ENCODE measurements around the gene ST6GAL1.

ST6GAL1 gene

GRCh38 chr3:187112934-187113793 lies 182.8 kb downstream of the ST6GAL1 start:
- no peaks in the 10 kb centered on the region for H3K4me1 ChIP-seq (ENCODE audit: control insufficient read depth, insufficient read depth, low read length)
- H3K36me3 ChIP-seq (ENCODE audit: control insufficient read depth, insufficient read depth, low read length), result no peaks in the 10 kb centered on the region
- no peak overlapping the region for H3K4me3 ChIP-seq (ENCODE audit: low read length)
- no peaks in the 10 kb centered on the region for H3K9me3 ChIP-seq (ENCODE audit: control insufficient read depth, low read length)
- no peak overlapping the region for H3K9ac ChIP-seq (ENCODE audit: low read length)
- H3K27me3 ChIP-seq (ENCODE audit: control insufficient read depth, insufficient read depth, low read length), result no peaks in the 10 kb centered on the region

DNA sequence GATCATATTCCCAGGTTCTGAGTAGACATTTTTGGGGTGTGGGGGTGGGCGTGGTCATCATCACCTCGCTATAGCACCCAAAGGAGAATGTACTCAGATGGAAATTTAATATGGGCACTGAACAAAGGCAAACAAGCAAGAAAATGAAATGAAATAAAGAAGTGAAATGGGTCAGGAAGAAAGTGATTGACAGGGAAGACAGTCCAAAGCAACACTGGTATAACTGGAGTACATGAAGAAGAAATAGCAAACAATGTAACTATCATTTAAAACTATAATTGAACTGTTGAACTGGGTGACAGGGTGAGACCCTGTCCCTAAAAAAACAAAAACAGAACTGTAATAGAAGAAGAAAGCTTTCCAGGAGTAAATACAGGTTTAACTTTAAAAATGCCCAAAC lies 184.2 kb downstream of the ST6GAL1 start:
- Histone ChIP-seq H3K27me3 (ENCODE audit: control insufficient read depth, insufficient read depth, low read length) (no peaks in the 10 kb centered on the region), H3K36me3 (ENCODE audit: control insufficient read depth, insufficient read depth, low read length) (no peaks in the 10 kb centered on the region), H3K9me3 (ENCODE audit: control insufficient read depth, low read length) (no peaks in the 10 kb centered on the region), H3K4me3 (ENCODE audit: low read length) (no peak overlapping the region), H3K9ac (ENCODE audit: low read length) (no peak overlapping the region), H3K4me1 (ENCODE audit: control insufficient read depth, insufficient read depth, low read length) (no peaks in the 10 kb centered on the region)

DNA sequence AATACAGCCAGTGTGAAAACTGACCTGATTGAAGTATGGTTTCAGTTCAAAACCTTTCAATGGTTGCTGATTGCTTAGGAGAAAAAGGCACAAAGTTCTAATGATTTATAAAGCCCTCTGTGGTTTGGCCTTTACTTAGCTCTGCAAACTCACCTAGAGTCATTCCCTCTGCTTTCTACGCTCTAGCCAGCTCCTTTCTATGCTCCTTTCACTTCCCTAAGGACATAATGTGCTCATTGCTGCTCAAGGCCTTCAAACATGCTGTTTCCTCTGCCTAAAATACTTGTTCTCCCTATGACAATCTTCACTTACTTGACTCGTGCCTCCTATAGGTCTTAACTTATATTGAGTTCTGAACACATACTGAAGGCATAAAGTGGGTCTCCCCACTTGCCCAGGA lies 190.0 kb downstream of the ST6GAL1 start:
- Histone ChIP-seq H3K4me1 (ENCODE audit: control insufficient read depth, insufficient read depth, low read length) (no peaks in the 10 kb centered on the region), H3K27me3 (ENCODE audit: control insufficient read depth, insufficient read depth, low read length) (no peaks in the 10 kb centered on the region), H3K9ac (ENCODE audit: low read length) (no peak overlapping the region), H3K9me3 (ENCODE audit: control insufficient read depth, low read length) (no peaks in the 10 kb centered on the region), H3K4me3 (ENCODE audit: low read length) (no peak overlapping the region), H3K36me3 (ENCODE audit: control insufficient read depth, insufficient read depth, low read length) (no peaks in the 10 kb centered on the region)

DNA sequence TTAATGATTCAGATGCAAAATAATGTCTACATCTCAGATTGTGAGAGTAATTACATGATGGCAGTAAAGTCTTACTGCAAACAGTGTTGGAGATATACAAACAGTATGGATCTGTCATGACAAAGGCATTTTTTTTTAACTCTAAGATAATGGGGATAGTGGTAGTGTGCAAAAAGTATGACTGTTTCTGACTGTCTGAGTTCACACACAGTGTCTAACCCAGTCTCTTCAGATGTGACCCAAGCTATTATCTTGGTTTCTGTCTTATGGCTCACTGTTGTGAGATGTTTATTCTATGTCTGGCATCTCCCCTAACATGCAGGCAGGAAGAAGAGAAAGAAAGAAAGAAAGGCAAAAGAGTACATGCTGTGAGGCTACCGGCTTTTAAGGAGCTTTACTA lies 191.9 kb downstream of the ST6GAL1 start:
- Histone ChIP-seq H3K27me3 (ENCODE audit: control insufficient read depth, insufficient read depth, low read length) (no peaks in the 10 kb centered on the region), H3K9ac (ENCODE audit: low read length) (no peak overlapping the region), H3K9me3 (ENCODE audit: control insufficient read depth, low read length) (no peaks in the 10 kb centered on the region), H3K4me3 (ENCODE audit: low read length) (no peak overlapping the region), H3K36me3 (ENCODE audit: control insufficient read depth, insufficient read depth, low read length) (no peaks in the 10 kb centered on the region), H3K4me1 (ENCODE audit: control insufficient read depth, insufficient read depth, low read length) (no peaks in the 10 kb centered on the region)

DNA sequence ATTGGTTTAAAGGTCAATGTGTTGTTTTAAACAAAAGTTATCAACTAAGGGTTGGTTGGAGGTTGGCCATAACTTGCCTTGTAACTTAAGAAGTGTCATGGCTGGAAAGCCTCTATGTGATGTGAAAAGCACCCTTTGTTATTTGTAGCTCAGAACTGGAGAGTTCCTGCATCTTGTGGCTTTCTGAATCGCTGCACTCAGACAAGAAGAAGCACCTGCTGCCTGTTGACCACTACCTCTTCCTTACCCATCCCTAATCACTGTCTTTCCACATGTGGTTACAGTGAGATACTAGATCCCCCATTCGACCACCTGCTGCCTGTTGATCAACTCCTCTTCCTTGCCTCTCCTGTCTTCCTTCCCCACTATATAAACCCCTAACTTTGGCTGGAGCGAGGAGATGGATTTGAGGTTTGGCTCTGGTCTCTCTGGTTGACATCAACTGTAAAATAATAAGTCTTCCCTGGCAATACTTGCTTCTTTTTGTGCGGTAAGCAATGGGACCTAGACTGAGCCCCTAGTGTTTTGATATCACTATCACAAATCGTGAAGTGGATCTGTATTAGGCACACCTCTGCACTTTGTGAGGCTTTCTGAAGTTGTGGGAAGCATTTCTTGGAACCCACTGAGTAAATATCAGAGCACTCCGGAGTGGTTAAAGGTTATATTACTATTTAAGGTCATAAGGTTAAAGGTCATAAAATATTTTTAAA lies 195.1 kb downstream of the ST6GAL1 start:
- Histone ChIP-seq H3K36me3 (ENCODE audit: control insufficient read depth, insufficient read depth, low read length) (no peaks in the 10 kb centered on the region), H3K4me1 (ENCODE audit: control insufficient read depth, insufficient read depth, low read length) (no peaks in the 10 kb centered on the region), H3K27me3 (ENCODE audit: control insufficient read depth, insufficient read depth, low read length) (no peaks in the 10 kb centered on the region), H3K4me3 (ENCODE audit: low read length) (no peak overlapping the region), H3K9me3 (ENCODE audit: control insufficient read depth, low read length) (no peaks in the 10 kb centered on the region), H3K9ac (ENCODE audit: low read length) (no peak overlapping the region)

Measured in mucosa of stomach (tissue), 1 donor.